ENCODE measurements around the gene FAM53A.
A peak's percentile ranks its signal among the peaks of the same experiment; 100 is the strongest.

The FAM53A gene, protein sequence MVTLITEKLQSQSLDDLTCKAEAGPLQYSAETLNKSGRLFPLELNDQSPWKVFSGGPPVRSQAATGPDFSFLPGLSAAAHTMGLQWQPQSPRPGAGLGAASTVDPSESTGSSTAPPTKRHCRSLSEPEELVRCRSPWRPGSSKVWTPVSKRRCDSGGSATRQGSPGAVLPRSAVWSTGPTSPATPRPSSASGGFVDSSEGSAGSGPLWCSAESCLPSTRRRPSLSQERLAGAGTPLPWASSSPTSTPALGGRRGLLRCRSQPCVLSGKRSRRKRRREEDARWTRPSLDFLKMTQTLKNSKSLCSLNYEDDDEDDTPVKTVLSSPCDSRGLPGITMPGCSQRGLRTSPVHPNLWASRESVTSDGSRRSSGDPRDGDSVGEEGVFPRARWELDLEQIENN

DNA sequence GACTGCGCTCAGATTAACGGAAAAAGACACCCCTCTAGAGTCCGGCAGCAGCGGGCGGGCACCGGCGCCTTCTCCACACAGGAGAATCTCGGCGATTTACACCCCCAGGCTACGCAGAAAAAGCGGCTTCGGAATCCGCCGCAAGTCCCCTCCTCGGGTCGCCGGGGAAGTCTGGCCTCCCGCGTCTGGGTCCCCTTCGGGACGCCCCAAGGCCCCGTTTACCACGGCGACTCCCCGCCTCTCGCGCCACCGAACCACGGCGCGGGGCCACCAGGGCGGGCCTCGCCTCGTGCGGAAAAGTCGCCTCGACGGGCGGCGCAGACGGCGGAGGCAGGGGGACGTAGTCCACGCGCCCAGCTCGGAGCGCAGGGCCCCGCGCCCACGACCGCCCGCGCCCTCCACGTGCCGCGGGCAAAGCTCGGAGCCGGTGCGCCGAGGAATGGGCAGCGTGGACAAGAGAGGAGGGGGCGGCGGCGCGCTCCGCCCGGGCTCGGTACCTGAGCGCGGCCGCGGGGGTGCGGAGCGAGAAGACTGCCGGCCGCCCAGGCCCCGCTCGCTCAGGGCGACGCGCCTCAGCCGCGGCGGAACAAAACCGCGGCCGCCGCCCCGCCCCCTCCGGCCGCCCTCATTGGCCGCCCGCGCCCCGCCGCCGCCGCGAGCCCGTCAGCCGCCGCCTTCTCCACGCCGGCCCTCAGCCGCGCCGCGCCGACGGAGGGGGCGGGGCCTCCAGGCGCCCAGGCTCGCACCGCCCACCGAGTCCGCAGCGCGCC lies at the start of gene FAM53A:
Gene FAM53A, minus strand, starts transcription at position 578 of the 770 bp plus-strand sequence. CDS start 15,572 bp downstream, outside the sequence.
- peak; percentile 18 for DNase-seq

DNA sequence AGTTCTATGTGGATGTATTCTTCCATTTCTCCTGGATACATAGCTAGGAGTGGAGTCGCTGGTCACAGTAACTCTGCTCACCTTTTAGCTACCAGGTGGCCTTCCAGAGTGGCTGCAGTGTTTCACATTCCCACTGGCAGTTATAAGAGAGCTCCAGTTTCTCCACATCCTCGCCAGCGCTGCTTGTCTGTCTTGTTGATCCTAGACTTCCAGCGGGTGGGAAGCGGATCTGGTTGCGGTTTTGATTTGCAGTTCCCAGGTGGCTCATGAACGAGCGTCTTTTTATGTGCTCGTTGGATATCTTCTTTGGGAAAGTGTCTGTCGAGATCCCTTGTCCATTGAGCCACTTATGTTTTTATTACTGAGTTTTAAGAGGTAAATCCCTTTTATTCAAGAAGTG lies 48.8 kb upstream of the FAM53A start:
- no peak for DNase-seq

DNA sequence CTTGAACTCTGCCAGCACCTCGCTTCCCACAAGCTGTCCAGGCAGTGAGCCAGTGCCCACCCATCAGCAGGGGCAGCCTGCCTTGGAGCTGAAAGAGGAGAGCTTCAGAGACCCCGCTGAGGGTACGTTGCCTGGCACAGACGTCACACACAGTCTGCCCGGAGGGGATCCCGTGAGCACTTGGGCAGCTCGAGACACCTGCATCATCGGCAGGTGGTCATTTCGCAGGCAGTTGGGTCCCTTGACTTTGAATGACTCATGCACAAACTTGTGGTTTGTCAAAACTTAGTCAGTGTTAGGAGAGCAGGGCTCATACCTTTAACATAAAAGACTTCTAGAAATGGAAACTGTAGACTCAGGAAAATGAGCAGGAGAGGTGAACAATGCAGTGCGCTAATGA lies 47.1 kb upstream of the FAM53A start:
- no peak for DNase-seq

DNA sequence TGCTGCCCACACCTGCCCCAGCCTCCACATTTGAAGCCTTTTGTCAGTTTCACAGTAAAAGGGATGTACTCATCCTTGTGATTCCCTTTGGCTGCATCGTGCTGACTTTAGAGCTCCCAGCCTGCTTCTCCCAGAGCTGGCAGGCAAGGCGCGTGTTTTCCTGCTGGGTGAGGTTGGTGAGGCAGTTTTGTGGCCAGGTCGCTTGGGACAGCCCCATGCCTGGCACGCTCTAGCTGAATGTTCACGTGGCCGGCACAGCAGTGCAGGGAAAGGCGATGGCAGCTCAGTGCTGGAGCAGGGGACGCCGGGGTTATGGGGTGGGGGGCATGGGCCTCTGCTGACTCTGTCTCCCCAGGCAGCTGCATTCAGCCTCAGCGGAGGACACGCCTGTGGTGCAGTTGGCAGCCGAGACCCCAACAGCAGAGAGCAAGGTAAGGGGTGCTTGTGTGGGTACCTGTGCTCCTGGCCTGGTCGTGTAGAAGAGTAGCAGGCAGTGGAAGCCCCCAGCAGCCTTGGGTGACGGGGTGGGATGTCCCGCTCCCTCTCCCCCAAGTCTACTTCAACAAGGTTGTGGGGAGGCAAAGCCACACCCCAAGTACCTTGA lies 46.5 kb upstream of the FAM53A start:
- no peak for DNase-seq

DNA sequence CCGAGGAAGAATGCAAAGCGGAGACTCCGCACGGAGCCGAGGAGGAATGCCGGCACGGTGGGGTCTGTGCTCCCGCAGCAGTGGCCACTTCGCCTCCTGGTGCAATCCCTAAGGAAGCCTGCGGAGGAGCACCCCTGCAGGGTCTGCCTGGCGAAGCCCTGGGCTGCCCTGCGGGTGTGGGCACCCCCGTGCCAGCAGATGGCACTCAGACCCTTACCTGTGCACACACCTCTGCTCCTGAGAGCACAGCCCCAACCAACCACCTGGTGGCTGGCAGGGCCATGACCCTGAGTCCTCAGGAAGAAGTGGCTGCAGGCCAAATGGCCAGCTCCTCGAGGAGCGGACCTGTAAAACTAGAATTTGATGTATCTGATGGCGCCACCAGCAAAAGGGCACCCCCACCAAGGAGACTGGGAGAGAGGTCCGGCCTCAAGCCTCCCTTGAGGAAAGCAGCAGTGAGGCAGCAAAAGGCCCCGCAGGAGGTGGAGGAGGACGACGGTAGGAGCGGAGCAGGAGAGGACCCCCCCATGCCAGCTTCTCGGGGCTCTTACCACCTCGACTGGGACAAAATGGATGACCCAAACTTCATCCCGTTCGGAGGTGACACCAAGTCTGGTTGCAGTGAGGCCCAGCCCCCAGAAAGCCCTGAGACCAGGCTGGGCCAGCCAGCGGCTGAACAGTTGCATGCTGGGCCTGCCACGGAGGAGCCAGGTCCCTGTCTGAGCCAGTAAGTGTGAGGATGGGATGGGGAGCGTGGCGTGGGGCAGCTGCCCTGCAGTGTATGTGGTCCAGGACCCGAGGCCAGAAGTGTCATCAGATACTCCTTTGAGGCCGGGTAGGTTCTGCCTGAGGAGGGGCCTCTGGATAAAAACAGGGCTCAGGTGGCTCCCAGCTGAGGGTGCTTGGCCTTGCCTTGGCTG lies 44.2 kb upstream of the FAM53A start:
- DNase-seq: no peak

DNA sequence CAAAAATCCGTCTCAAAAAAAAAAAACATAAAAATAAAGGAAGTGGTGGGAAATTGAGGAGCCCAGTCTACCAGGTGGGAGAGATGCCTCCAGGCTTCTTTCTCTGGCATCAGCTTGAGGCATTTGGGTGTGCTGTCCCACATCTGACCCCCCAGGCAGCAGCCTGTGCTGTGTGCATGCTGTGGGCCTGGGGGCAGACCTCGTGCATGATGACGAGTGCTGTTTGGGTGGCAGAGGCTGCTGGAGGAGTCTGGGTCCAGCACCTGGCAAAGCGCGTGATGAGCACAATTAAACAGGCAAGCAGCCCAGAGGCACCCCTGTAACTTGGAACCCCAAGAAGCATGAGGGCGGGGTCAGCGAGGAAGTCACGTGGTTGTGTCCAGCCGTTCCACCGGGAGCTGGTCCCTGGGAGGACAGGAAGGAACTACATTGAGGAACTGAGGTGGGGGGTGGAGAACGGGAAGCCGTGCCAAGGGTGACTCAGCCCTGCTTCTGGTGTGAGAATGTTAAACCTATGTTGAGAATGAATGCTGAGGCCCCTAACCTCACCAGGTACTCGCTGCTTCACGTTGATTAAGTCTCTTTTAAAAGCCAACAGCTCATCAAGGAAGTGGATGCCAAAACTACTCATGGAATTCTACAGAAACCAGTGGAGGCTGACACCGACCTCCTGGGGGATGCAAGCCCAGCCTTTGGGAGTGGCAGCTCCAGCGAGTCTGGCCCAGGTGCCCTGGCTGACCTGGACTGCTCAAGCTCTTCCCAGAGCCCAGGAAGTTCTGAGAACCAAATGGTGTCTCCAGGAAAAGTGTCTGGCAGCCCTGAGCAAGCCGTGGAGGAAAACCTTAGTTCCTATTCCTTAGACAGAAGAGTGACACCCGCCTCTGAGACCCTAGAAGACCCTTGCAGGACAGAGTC lies 43.3 kb upstream of the FAM53A start:
- DNase-seq: no peak

DNA sequence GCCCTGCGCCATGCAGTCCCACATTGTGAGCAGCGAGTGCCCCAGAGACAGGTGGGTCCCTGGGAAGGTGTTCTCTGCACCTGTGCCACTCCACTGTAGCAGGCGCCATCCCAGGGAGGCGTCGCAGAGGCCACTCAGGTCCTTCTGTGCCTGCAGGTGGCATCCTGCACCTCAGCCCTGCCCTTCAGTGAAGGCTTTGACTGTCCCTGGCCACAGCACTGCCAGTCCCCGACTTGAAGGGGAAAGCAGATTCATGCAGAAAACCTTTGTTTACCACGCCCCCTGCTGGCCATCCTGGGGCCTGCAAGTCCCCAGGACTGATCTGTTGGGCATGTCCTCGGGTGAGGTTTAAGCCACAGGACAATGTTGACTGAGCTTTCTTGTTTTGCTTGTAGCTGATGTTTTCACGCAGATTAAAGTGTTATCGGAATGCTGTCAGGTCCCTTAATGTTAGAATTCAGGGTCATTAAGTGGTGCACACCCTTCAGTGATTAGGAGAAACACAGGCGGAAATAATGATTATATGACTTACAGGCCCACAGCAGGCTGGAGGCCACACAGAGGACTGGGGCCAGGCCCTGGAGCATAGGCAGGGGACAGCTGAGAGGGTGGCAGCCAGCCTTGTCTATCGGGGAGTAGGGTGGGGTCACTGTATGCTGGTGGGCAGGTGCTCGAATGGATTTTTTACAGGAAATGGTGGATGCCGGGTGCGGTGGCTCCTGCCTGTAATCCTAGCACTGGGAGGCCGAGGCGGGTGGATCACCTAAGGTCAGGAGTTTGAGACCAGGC lies 42.2 kb upstream of the FAM53A start:
- DNase-seq: peak; percentile 2

DNA sequence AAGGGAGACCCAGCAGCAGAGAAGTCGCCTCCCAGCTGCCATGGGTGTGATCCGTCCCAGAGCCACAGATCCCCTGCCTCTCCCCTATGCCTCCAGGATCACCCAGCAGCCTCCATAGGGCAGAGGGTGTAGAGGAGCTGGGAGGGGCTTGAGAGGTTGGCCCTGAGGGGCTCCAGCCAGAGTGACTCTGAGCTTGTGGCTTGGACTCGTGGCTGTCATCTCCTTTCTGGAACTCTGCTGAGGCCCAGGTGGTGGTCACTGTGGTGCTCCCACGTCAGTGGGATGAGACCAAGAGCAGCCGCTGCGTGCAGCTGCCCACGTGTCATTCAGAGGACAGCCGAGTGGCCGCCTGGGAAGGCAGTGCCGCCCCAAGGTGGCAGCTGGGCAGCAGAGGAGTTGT lies 41.4 kb upstream of the FAM53A start:
- DNase-seq: no peak

DNA sequence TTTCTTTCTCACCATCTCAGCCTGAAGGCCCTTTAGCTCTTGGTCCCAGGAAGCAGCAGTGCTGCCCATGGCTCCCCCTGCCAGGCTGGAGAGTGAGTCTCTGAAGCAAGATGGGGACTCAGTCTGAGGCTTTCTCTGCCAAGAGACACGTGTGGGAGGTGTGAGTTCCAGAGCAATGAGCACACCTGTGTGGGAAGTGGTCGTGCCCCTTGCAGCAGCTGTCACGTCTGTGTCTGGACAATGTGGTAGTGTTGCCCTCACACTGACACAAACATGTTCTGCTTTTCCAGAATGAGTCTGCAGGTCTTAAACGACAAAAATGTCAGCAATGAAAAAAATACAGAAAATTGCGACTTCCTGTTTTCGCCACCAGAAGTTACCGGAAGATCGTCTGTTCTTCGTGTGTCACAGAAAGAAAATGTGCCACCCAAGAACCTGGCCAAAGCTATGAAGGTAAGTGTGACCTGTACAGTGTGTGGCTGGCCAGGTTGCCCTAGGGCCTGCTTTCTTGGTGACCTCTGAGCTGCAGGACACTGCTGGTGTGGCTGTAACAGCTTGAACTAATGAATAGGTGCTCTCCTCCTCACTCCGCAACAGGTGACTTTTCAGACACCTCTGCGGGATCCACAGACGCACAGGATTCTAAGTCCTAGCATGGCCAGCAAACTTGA lies 39.2 kb upstream of the FAM53A start:
- DNase-seq: no peak

DNA sequence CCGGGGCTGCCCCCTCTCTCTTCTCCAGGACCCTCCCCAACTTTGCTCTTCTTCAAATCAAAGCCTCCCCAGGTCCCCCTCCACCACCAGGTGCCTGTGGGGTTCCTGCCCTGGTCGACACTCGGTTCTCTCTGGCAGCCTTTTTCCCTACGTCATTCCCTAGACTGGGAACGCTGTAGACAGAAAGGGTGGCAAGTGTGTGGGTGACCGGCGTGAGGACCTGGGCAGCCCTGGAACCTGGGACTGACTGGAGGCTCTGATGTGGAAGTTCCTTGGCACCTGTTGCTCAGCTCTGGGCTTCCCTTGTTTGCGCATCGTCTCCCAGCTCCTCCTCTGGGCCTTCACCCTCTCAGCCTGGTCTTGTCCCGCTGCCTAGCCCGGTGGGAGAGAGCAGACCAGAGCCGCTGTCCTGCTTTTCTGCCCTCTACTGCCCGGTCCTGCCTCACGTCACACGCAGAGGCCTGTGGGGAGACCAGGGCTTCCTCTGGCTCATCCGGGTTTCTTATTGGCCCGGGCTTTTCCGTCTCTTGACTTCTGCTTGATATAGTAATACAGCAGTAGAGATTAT lies 38.5 kb upstream of the FAM53A start:
- no peak for DNase-seq

DNA sequence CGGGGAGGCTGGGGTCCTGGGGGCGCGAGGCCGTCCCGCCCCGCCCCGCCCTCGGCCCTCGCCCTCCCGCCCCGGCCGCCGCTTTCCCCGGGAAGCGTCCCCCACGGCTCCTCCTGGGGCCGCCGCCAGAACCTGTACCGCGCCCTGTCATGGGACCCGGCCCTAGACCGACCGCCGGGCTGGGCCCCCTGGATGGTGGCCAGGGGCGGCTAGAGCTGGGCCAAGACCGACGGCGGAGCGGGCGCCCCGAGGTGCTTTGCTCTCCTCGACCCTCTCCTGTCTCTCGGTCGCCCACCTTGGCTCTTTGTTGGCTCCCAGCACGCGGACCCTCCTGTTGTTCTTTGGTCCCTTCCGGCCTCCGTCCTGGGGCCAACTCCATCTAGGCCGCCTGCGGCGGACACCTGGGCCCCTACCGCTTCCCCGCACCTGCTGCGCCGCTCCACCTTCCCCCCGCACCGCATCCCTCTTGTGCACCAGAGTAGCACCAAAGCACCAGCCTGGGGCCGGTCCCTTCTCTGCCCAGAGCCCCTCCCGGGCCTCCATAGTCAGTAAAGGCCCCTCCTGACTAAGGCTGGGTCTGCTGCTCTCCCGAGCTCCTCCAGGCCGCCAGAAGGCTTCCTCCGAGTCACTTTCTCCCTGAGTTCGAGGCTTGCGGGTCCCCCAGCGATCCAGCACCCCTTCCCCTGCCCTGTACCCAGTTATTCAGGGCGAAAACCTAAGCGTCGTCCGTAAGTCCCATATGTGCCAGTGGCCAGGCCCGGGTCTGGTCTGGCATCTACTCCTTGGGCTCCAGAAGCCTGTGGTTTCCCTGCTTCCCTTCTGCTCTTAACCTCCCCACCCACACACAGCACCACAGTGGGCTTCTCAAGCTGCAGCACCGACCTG lies 37.8 kb upstream of the FAM53A start:
- DNase-seq: no peak

DNA sequence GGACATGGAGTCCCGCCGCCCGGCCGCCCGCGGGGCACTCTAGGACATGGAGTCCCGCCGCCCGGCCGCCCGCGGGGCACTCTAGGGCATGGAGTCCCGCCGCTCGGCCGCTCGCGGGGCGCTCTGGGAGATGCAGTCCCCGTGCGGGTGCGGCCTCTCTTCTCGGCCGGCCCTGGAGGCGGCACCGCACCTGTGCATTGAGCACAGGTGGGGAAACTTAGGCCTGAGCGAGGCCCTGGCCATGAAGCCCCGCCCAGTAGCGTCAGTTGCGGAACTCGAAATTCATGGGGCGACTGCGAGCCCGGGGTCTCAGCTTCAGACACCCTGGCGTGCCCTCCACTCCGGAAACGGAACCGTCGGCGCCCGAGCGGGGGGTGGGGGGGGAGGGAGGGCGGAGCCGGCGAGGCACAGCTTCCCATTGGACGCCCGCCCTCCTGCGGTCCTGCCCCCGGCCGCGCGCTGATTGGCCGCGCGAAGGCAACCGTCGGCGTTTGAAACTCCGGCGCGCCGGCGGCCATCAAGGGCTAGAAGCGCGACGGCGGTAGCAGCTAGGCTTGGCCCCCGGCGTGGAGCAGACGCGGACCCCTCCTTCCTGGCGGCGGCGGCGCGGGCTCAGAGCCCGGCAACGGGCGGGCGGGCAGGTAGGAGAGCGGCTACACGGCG lies 37.0 kb upstream of the FAM53A start, which contains the start of the genes TACC3 and TMEM129:
Gene TACC3, plus strand, starts transcription at position 519 of the 663 bp plus-strand sequence. CDS start 1,901 bp downstream, outside the sequence.
Gene TMEM129, minus strand, starts transcription at position 321 of the 663 bp plus-strand sequence. CDS start 486 bp downstream, outside the sequence.
- DNase-seq: peak; percentile 67

DNA sequence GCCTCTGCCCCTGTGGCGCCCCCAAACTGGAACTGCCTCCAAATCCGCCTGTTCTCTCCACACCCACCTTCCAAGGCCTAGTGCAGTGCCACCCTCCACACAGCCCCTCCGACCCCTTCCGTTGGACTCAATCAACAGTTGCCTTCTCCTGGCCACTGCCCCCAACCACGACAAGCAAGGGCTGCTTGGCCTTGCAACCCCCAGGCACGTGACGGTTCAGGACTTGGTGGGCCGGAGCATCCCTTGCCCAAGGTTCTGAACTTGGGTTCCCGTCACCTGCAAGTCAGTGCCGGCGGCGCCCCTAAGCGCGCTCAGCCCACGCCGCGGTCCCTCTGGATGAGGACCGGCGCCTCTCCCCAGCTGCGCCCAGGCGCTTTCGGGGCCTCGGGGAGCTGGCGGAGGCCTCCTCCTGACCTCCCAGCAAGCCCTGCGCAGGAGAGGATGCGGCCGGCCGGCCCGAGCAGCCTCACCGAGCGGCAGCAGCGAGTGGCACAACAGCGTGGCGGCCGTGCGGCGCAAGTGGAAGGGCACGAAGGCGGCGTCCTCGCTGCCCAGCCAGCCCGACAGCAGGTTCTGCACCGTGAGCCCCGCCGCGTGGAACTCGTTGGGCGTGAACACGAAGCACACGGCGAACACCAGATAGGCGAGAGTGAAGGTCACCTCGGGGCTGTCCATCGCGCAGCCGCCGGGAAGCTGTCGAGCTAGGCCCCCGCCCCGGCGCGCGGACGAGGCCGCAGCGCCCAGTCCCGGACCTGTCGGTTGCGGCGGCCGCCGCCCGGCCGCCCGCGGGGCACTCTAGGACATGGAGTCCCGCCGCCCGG lies 36.3 kb upstream of the FAM53A start:
- no peak for DNase-seq

DNA sequence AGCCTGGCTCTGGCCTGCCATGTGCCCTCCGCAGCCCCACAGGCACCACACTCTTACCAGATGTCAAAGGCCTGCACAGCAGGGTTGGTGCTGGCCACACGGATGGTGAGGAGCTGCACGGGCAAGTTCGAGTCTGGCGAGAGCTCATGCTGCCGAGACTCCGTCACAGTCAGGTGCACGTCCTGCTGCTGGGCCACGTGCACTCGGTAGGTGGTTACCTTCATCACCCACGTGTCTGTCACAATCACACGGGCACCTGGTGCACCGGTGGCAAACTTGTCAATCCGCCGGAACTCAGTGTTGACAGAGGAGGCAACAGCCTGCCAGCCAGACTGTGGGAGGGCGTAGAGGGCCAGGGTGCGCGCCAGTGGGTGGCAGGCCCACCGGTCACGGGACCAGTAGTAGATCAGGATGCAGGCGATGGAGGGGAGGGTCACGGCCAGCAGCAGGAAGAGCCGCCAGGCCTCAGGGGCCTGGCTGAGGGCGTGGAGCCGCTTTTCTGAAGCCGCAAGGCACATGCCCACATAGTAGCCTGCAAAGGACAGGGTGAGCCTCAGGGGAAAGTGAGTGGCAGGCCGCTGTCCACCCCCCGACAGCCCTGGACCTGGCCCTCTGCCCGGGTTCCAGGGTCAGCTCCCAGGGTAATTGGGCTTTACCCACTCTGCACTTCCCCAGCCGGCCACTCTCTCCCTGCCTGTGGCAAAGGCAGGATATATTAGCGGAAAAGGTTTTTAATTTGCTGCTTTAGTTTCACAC lies 34.2 kb upstream of the FAM53A start:
- DNase-seq: no peak

DNA sequence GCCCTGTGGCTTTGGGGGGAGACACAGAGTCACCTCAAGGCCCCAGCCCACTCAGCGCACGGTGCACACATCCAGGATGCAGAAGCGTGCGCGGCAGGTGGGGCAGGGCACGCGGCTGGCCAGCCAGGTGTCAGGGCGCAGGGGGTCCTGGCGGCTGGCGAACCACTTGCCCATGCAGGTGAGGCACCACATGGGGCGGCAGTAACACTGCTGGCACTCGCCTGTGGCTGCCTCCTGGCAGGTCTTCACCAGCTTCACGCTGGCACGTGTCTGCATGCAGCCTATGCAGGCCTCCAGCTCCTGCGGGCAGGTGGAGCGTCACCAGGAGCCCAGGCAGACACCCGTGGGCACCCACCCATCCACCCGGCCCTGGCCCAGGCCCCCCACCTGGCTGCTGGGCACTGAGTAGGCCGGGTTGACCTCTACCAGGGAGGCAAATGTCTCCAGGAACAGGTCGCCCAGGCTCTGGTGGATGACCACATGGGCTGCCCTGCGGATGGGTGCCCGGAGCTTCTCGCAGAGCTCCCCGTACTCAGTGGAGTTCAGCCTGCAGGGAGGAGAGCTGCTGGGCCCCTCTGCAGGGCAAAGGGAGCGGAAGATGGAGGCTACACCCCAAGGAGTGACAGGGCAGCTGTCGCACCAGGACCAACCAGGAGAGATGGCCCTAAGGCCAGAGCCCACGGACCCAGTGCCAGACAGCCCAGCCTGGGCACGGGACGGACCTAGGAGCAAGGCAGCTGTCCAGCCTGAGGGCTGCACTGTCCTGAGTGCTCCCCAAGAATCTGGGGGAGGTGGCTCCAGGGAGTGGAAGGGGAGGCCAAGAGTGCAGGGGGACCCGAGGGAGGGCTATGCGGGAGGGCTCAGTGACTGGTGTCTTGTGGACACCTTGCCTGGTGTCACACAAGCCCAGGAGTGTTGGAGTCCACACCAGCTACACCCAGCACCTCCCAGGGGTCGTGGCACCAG lies 33.3 kb upstream of the FAM53A start:
- DNase-seq: no peak
